Measurements from ENCODE around the gene ID4. TPM values are rescaled to one million over a fixed set of nuclear protein-coding genes. Genes with fewer than 3 reads are reported as not detected.
A peak's percentile ranks its signal among the peaks of the same experiment; 100 is the strongest.

The ID4 gene
- total and polyA plus RNA-seq, 8 donors: 27.5 to 55.7 (median 41.9) TPM

GRCh38 chr6:19838442-19839236, 1.5 kb downstream of the ID4 start:
- intact Hi-C loops (cut with DNase I): no loop called here

GRCh38 chr6:19839237-19839546, 2.0 kb downstream of the ID4 start:
- no peak for TF ChIP-seq CTCF (IDR thresholded peaks at IDR 0.05)
- Histone ChIP-seq H3K27me3 (peaks cover 4 to 91% of the 10 kb centered on the region in 2 donors), H3K9me3 (no peaks in the 10 kb centered on the region), H3K4me1 (peaks cover 0 to 4% of the 10 kb centered on the region in 2 donors), H3K27ac (peak overlapping the region; percentile 73 to 80), H3K36me3 (no peaks in the 10 kb centered on the region), H3K4me3 (peak overlapping the region; percentile 56)
- intact Hi-C loops (cut with DNase I): no loop called here
- no peak for DNase-seq
- ATAC-seq: no peak

More at GRCh38 chr6:19838442-19839236, 1.5 kb downstream of the ID4 start:
- Histone ChIP-seq H3K9me3 (no peaks in the 10 kb centered on the region), H3K4me1 (peaks cover 0 to 4% of the 10 kb centered on the region in 2 donors), H3K27ac (peak overlapping the region; percentile 73 to 80), H3K36me3 (no peaks in the 10 kb centered on the region), H3K27me3 (peaks cover 4 to 91% of the 10 kb centered on the region in 2 donors), H3K4me3 (peak overlapping the region; percentile 56)
- DNase-seq: peak in 3 of 4 donors; percentile 64 to 88 (median 64)
- TF ChIP-seq CTCF (IDR thresholded peaks at IDR 0.05): no peak
- peak; percentile 53 for ATAC-seq

GRCh38 chr6:19839788-19840187, 2.6 kb downstream of the ID4 start:
- H3K4me3 ChIP-seq: peak overlapping the region; percentile 56
- no peak for TF ChIP-seq CTCF (IDR thresholded peaks at IDR 0.05)
- H3K36me3 ChIP-seq: no peaks in the 10 kb centered on the region
- no peaks in the 10 kb centered on the region for H3K9me3 ChIP-seq
- peak overlapping the region in 1 of 2 donors; percentile 17 for H3K27ac ChIP-seq
- peaks cover 0 to 4% of the 10 kb centered on the region in 2 donors for H3K4me1 ChIP-seq
- intact Hi-C loops (cut with DNase I): no loop called here
- H3K27me3 ChIP-seq: peaks cover 4 to 88% of the 10 kb centered on the region in 2 donors
- ATAC-seq (no peak), DNase-seq (no peak)

GRCh38 chr6:19841181-19841580, 4.0 kb downstream of the ID4 start:
- DNase-seq (no peak), ATAC-seq (no peak)
- no peaks in the 10 kb centered on the region for H3K36me3 ChIP-seq
- no peak overlapping the region for H3K4me3 ChIP-seq
- intact Hi-C loops (cut with DNase I): no loop called here
- no peak for TF ChIP-seq CTCF (IDR thresholded peaks at IDR 0.05)
- H3K4me1 ChIP-seq: peaks cover 0 to 4% of the 10 kb centered on the region in 2 donors
- peaks cover 4 to 77% of the 10 kb centered on the region in 2 donors for H3K27me3 ChIP-seq
- H3K9me3 ChIP-seq: no peaks in the 10 kb centered on the region
- H3K27ac ChIP-seq: no peak overlapping the region

GRCh38 chr6:19842030-19842615, 5.0 kb downstream of the ID4 start:
- Histone ChIP-seq H3K4me3 (no peak overlapping the region), H3K36me3 (no peaks in the 10 kb centered on the region), H3K27me3 (peaks cover 4 to 67% of the 10 kb centered on the region in 2 donors), H3K27ac (no peak overlapping the region), H3K4me1 (peaks cover 0 to 4% of the 10 kb centered on the region in 2 donors), H3K9me3 (no peaks in the 10 kb centered on the region)
- DNase-seq (no peak), ATAC-seq (no peak)
- intact Hi-C loops (cut with DNase I): no loop called here
- no peak for TF ChIP-seq CTCF (IDR thresholded peaks at IDR 0.05)
